ENCODE measurements around the gene PHLPP1.
"Not testable (repeated sequence)": the region's sequence is repeated elsewhere in the genome, so short reads cannot be mapped to it uniquely, and the experiment has no call there.

Gene PHLPP1

DNA sequence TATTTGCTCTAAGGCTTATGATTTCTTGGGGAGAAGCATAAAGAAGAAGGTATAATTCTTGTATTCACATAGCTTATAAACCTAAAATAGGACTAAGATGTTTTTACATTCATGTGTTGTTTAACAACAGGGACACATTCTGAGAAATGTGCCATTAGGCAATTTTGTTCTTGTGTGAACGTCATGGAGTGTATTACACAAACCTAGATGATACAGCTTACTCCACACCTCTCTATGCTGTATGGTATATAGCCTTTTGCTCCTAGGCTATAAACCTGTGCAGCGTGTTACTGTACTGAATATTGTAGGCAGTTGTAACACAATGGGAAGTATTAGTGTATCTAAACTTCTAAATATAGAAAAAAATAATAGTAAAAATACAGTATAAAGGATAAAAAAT is 92.1 kb downstream of the PHLPP1 start:
- no peak overlapping the region for H3K4me3 ChIP-seq (ENCODE audit: low read depth, low read length)
- TF ChIP-seq, protein P1, sequence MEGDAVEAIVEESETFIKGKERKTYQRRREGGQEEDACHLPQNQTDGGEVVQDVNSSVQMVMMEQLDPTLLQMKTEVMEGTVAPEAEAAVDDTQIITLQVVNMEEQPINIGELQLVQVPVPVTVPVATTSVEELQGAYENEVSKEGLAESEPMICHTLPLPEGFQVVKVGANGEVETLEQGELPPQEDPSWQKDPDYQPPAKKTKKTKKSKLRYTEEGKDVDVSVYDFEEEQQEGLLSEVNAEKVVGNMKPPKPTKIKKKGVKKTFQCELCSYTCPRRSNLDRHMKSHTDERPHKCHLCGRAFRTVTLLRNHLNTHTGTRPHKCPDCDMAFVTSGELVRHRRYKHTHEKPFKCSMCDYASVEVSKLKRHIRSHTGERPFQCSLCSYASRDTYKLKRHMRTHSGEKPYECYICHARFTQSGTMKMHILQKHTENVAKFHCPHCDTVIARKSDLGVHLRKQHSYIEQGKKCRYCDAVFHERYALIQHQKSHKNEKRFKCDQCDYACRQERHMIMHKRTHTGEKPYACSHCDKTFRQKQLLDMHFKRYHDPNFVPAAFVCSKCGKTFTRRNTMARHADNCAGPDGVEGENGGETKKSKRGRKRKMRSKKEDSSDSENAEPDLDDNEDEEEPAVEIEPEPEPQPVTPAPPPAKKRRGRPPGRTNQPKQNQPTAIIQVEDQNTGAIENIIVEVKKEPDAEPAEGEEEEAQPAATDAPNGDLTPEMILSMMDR (IDR thresholded peaks at IDR 0.05; ENCODE audit: insufficient read depth, low read depth, low read length, missing control alignments) = no peak
- no peak for DNase-seq (ENCODE audit: low read depth)

DNA sequence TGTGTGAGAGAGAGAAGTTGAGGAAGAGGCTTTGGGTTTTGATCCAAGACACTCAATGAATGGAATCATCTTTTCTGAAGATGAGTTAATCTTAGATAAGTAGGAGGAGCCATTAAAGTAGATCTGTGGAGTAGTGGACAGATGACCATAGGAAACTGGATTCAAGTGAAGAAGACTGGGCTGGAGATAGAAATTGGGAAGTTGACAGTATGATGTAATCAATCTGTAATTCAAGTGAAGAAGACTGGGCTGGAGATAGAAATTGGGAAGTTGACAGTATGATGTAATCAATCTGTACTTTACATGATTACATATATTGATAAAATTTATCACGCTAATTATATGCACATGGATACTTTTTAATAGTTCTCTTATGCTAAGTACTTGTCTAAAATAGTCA is 92.8 kb downstream of the PHLPP1 start:
- TF ChIP-seq, protein P1 (IDR thresholded peaks at IDR 0.05; ENCODE audit: insufficient read depth, low read depth, low read length, missing control alignments) = no peak
- DNase-seq (ENCODE audit: low read depth) = no peak
- H3K4me3 ChIP-seq (ENCODE audit: low read depth, low read length) = no peak overlapping the region

- not testable (repeated sequence) for DNase-seq (ENCODE audit: low read depth); H3K4me3 ChIP-seq (ENCODE audit: low read depth, low read length)
Observed at GRCh38 chr18:62809445-62809844, 94.1 kb downstream of the PHLPP1 start.

DNA sequence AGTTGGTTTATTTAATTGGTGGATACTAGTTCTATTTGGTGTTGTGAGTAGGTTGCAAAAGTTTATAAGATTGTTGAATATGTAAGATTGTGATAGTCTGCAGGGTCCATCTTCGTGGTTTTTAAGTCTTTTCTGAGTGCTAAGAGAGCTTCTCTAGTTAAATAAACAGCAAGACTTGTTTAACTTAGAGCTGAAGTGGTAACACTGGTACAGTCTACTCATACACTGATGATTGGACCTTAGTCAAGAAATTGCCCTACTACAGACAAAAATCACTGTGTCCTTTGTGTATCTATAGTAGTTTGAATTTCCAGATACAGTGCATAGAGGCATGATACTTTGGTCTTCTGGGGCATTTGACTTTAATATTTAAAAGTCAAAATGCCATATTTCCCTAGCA is 94.6 kb downstream of the PHLPP1 start:
- no peak for DNase-seq (ENCODE audit: low read depth)
- no peak overlapping the region for H3K4me3 ChIP-seq (ENCODE audit: low read depth, low read length)
- TF ChIP-seq, protein P1 (IDR thresholded peaks at IDR 0.05; ENCODE audit: insufficient read depth, low read depth, low read length, missing control alignments) = no peak

GRCh38 chr18:62810682-62811081 is 95.3 kb downstream of the PHLPP1 start:
- TF ChIP-seq, protein P1 (IDR thresholded peaks at IDR 0.05; ENCODE audit: insufficient read depth, low read depth, low read length, missing control alignments) = no peak
- DNase-seq (ENCODE audit: low read depth) = no peak
- no peak overlapping the region for H3K4me3 ChIP-seq (ENCODE audit: low read depth, low read length)

DNA sequence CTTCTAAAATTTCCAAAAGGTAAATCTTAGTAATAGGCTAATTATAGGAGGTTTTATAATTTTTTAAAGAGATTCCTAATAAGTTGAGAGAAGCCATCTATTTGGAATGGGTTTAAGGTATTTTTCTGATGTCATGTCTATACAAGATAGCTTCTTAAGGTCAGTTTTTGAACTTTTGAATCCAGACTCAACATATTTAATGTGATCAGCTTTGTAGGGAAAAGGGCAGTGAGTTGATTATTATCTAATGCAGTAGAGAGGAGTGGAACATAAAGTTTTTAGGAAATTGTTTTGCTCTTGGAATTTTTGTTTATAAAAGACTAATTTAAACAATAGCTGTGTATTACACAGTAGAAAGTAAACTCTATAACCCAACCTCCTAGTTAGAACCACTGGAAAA is 96.3 kb downstream of the PHLPP1 start:
- no peak for DNase-seq (ENCODE audit: low read depth)
- H3K4me3 ChIP-seq (ENCODE audit: low read depth, low read length) = no peak overlapping the region
- TF ChIP-seq, protein P1 (IDR thresholded peaks at IDR 0.05; ENCODE audit: insufficient read depth, low read depth, low read length, missing control alignments) = no peak

- no peak for DNase-seq (ENCODE audit: low read depth)
- TF ChIP-seq, protein P1 (IDR thresholded peaks at IDR 0.05; ENCODE audit: insufficient read depth, low read depth, low read length, missing control alignments) = no peak
- H3K4me3 ChIP-seq (ENCODE audit: low read depth, low read length) = no peak overlapping the region
Observed at GRCh38 chr18:62812242-62812641, 96.9 kb downstream of the PHLPP1 start.

All from GM12865 (cell line).